GM18520 (cell line): Measurements from ENCODE around the gene ZNF275.
"Not testable (repeated sequence)": the region's sequence is repeated elsewhere in the genome, so short reads cannot be mapped to it uniquely, and the experiment has no call there.

Source experiments
- ATAC-seq: cut with Tn5 transposase; IDR thresholded peaks from one replicate; pipeline ENCODE4 v1.9.1; 2021; ENCODE audit not compliant: unreplicated experiment

ZNF275 gene

GRCh38 chrX:153387345-153387744 lies 53.4 kb downstream of the ZNF275 start:
- no peak for ATAC-seq

- ATAC-seq = no peak
These were observed 54.2 kb downstream of the ZNF275 start for GRCh38 chrX:153387987-153388721.

GRCh38 chrX:153388722-153389459 lies 54.9 kb downstream of the ZNF275 start:
- ATAC-seq = no peak

GRCh38 chrX:153389460-153389768 lies 55.5 kb downstream of the ZNF275 start:
- ATAC-seq = not testable (repeated sequence)

- no peak for ATAC-seq
These were observed 58.8 kb downstream of the ZNF275 start for GRCh38 chrX:153392642-153393321.

- no peak for ATAC-seq
These were observed 60.7 kb downstream of the ZNF275 start for GRCh38 chrX:153394612-153395011.

- ATAC-seq = no peak
These were observed 61.8 kb downstream of the ZNF275 start for GRCh38 chrX:153395613-153396319.

GRCh38 chrX:153396320-153397195 lies 62.6 kb downstream of the ZNF275 start:
- no peak for ATAC-seq

- ATAC-seq = no peak
These were observed 63.5 kb downstream of the ZNF275 start for GRCh38 chrX:153397256-153397960.

GRCh38 chrX:153398275-153398960 lies 64.5 kb downstream of the ZNF275 start:
- no peak for ATAC-seq

GRCh38 chrX:153400146-153401132 lies 66.5 kb downstream of the ZNF275 start:
- ATAC-seq = no peak

- ATAC-seq = no peak
These were observed 67.3 kb downstream of the ZNF275 start, which contains the start of gene PNMA6E for GRCh38 chrX:153401133-153401764. PNMA6E (minus strand) TSS chrX:153401350; CDS start chrX:153398849, 2,501 bp downstream.
